Stimulated activated naive CD8-positive, alpha-beta T cell treated with anti-CD3 and anti-CD28 coated beads, Interleukin-15, Interleukin-2, amounts not matched to agents 100 U/mL and 50 U/mL, for 24 hours (primary cell): ENCODE measurements around the gene MORN1.

Experiments
- ATAC-seq: fragments of 150-1000 bp; cut with Tn5 transposase; one replicate; pipeline ENCODE4 v1.10.0; 2021
- DNase-seq: peaks from one replicate; pipeline ENCODE4 v3.0.0; 2021

MORN1 gene

DNA sequence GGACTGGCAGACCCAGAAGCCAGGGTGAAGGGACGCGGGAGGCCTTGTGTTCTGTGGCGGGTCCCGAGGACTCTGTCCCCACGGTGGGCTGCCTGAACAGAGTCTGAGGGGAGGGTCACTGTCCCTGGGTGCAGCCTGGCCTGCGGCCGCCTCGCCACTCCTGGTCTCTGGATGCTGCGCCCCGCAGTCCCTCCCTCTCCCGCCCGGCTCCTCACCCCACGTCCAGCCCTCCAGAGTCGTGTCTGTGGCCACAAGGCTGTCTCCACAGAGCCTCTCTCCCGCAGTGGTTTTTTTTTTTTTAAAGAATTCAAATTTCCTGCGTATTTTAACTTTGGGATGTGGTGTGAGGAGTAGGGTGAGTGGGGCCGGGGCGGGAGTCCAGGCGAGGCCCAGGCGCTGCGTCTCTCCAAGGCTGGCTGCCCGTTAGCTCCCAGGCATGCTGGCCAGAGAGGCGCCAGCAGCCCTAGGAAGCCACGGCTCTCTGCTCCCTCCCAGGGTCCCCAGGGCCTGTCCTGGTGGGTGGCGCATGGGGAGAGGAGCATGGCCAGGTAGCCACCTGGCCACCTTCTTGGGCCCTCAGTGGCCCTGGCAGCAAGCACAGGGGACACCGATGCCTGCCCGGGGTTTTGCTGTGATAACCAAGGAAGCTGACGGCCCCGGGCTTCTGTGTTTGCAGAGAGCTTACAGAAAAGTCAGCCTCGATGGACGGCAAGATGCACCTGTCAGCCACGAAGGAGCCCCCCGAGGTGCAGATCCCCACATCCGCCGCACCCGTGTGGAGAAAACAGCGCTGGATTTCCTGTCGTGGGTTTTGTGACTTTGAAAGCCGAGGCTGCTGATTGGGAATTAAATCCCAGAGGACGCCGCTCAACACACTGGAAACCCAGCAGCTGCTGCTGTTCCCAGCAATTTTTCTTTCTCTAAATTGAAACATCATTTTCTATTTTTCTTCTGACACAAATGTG lies 72.8 kb downstream of the MORN1 start:
- ATAC-seq (no peak), DNase-seq (no peak)

DNA sequence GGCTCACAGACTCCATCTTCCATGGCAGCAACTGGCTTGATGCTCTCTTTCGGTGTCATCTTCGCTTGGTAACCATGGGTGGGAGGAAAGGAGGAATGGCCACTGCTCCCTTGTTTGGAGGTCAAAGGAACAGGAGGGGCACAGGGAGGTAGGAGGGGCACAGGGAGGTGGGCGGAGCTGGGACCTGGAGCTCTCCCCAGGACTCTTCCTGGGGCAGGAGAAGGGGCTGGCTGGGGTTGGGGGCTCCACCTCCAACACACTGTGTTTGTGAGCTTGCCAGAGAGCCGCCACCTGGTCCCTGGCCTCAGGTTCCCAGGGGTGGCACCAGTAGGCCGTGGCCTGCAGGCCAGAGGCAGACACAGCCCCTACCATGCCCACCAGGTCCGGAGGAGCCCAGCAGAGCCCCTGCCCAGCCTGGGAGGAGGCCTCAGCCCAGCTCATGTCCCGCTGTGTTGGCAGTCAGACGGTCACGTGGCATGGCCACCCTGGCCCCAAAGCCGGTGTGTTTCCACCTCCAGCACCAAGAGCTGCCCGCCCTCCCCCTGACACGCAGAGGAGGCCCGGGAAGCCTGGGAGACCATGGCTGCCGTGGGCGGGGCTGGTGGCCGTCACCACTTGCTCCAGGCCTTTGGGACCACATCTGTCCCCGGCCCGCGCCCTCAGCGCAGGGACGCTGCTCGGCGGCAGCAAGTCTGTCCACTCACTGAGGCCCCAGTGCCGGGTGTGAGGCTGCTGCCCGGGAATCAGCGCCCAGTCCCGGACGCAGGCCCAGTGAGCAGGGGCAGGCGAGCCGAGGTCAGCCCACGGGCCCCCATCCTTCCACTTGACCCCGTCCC lies 73.9 kb downstream of the MORN1 start:
- no peak for ATAC-seq
- DNase-seq, result no peak

DNA sequence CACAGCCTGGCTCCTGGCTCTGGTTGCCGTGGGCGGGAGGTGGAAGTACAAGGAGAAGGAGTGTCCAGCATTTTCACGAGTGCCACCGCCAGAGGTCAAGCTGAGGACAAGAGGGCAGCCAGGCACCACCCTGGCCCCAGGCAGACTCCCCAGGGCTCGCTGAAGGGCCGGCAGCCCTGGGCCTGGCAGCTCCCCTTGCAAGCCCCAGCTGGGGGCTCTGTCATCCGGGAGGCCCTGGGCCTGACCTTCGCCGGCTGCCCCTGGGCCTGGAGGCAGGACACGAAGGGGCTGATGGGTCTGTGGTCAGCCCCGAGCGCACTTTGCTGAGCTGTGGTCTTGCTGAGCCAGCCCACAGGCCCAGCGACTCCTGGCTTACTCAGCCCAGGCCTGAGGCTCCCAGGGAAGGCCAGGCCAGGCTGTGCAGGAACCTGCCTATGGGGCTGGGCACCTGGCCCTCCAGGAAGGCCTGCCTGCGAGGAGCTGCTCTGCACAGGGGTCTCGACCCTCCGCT lies 74.8 kb downstream of the MORN1 start:
- no peak for ATAC-seq
- no peak for DNase-seq

DNA sequence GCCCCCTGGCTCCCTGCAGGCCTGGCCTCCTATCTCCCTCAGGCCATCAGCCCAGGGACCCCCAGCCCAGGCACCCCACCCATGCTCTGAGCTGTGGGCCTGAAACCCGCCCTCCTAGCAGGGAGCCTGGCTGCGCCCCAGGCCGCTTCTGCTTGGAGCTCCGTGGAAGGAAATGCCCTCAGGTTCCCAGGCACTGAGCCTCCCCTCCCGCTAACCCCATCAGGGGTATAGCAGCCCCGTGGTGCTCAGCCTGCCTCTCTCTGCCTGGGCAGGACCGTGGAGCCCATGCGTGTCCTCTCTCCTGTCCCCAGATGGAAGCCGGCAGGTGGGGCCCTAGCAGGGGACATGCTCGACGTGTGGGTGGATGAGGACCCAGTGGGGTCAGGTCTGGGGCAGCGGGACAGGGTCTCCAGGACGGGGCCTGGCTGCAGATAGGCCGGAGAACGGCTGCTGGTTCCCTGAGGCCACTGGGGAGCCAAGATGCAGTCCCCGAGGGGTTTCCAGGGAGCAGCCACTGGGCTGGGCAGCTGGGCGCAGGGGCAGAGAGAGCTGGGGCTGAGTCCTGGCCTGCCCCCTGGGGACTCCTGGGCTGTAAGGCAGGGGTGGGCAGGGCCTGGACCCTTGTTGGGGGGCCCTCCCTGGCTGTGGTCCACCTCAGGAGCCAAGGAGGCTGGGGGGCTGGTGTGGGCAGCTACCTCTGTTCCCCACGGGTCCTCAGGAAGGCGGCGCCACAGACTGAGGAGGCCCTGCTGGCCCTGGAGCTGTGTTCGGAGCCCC lies 75.5 kb downstream of the MORN1 start:
- DNase-seq (no peak), ATAC-seq (no peak)

DNA sequence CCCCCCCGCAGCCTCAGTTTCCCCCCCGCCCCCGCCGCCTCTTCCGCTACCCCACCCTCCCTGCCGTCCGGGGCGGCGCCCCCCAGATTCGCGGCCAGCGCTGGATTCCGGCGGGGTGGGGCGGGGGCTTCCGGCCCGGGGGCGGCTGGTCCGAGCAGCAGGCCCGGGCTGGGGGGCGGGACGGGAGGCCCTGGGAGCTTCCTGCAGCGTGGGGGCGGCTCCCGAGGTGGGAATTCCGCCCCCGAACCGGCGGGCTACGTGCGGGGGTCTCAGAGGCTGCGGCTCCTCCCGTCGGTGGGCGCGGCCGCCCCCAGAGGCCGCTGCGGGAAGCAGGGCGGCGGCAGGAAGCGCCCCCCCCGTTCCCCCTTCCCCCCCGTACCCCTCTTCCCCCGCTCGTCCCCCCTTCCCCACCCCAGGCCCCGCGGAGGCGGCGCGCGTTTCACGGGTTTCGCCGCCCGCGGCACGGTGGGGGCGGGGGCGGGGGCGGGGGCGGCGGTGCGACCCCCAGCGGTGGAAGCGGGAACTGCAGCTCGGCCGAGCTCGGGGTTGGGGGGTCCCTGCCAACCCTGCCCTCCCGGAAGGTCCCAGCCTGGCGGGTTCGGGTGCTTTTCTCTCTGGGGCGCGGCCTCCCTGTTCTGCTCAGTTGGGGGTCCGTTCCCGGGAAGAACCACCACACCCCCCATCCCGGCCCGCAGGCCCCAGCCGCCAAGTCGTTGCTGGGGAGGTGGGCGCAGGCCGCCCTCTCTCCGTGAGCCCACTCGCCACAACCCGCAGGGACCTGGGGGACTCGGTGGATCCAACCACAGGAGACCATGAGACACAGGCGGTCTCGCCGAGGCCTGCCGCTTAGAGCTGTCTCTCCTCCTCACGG lies 76.3 kb downstream of the MORN1 start:
- ATAC-seq (peak; percentile 22), DNase-seq (peak; percentile 71)

- DNase-seq (peak; percentile 42), ATAC-seq (no peak)
These were observed 77.0 kb downstream of the MORN1 start for GRCh38 chr1:2314273-2314802.

GRCh38 chr1:2313651-2314261 lies 77.6 kb downstream of the MORN1 start:
- DNase-seq, result peak; percentile 9
- no peak for ATAC-seq

DNA sequence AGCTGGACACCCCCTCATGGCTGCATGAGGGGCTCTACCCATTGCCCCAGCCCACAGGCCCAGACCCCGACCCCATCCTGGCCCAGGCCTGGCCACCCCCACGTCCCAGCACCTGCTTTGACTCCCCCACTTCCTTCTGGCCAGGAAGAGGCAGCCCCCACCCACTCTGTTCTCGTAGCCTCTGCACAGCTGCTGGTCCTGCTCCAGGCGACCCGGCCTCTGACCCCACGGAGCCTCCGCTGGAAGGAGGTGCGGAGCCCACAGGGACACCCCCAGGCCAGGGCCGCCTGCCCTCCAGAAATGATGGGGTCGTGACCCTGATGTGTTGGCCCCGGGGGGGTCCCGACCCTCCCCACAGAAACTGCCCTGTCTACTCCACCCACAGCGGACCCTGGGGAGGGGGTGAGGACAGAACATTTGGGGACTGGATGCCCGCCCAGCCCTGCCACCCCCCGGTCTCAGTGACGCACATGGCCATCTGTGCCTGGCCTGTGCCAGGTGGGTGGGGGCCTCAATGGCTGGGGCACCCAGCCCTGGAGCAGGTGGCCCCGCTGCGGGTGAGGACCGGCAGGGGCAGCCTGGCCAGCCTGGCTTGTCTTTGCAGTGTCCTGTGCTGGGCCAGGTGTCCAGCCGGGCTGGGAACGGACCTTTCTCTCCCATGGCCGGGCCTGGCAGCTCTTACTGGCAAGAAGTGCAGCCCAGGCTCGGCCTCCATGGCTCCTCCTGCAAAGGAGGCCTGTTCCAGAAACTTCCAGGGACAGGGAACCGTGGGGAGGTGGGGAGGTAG lies 78.6 kb downstream of the MORN1 start:
- DNase-seq, result peak; percentile 10
- no peak for ATAC-seq

DNA sequence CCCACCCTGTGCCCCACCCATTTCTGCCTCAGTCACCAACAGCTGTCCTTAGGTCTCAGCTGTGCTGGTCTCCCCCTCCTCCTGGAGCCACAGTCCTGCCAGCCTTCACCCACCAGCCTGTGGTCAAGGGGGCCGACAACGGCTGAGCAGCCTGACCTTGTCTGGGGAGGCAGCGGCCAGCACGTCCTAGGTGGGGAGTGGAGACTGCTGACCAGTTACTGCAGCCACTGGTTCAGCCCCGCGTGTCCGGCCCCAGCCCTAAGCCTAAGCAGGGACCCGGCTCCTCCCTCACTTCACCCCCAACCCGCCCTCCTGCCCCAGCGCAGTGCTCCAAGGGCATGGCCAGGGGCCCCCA lies 79.2 kb downstream of the MORN1 start:
- ATAC-seq (no peak), DNase-seq (no peak)

- peak; percentile 72 for DNase-seq
- peak; percentile 37 for ATAC-seq
These were observed 79.9 kb downstream of the MORN1 start for GRCh38 chr1:2311184-2312032.

GRCh38 chr1:2310332-2311183 lies 80.8 kb downstream of the MORN1 start:
- ATAC-seq, result no peak
- no peak for DNase-seq

DNA sequence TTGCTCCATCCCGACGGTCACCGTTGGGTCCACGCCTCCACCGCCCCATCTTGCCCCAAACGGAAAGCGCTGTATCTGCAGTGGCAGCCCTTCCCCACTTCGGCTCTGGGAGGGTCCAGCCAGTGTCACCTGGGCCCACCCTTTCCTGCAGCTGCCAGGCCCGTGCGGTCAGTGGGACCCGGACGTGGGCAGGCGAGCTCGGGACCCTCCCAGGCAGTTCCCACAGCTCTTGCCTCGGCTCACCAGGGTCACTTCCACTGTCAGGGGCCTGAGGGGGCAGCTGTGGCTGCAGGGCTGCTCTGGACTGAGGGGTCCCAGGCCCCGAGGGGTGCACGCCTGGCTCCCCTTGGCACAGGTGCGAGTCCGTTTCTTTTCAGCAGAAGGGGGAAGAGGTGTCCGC lies 82.5 kb downstream of the MORN1 start:
- ATAC-seq (no peak), DNase-seq (no peak)

GRCh38 chr1:2307972-2308371 lies 83.4 kb downstream of the MORN1 start:
- DNase-seq (no peak), ATAC-seq (no peak)

DNA sequence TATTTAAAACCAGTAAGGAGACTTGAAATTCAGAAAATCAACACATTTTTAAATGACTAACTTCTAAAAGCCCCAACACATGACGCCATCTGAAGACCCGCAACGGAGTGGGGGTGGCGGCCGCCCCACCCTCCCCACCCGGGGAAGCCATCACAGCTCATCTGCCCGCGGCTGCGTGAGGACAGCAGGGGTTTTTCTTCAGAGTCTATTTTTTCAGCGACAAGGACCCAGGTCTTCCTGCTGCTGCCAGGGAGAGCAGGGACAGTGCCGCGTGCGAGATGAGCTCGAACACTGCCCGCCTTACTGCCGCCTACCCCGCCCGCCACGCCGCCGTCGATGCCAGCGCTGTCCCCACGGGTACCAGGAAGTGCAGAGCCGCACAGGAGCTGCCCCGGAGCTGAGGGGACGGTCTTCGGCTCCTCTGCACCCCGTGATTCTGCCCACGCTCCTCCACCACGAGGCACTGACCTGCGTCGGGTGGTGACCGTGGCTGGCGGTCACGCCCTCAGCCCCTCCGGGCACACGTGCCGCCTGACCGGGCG lies 84.2 kb downstream of the MORN1 start:
- no peak for ATAC-seq
- no peak for DNase-seq

DNA sequence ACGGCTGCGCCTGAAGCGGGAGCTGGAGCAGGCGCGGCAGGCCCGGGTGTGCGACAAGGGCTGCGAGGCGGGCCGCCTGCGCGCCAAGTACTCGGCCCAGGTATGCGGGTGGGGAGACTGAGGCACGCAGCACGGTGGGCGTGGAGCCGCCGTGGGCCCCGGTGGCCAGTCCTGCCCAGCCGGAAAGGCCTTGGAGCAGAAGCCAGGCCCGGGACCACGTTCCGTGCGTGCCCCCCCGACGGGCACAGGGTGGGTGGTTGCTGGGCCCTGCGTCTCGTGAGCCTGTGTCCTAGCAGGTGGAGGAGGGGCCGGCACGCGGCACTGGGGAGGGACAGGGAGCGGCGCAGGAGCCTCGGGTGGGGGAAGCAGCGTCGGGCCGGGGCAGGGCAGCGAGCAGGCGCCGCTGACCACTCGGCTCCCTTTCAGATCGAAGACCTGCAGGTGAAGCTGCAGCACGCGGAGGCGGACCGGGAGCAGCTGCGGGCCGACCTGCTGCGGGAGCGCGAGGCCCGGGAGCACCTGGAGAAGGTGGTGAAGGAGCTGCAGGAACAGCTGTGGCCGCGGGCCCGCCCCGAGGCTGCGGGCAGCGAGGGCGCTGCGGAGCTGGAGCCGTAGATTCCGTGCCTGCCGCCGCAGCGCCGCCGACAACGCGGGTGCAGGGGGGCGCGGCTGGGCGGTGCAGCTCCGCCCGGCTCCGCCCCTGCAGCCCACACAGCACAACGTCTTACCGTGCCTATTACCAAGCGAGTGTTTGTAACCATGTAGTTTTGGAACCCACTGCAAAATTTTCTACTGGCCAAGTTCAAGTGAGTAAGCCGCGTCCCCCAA lies 85.0 kb downstream of the MORN1 start:
- no peak for DNase-seq
- ATAC-seq, result no peak

DNA sequence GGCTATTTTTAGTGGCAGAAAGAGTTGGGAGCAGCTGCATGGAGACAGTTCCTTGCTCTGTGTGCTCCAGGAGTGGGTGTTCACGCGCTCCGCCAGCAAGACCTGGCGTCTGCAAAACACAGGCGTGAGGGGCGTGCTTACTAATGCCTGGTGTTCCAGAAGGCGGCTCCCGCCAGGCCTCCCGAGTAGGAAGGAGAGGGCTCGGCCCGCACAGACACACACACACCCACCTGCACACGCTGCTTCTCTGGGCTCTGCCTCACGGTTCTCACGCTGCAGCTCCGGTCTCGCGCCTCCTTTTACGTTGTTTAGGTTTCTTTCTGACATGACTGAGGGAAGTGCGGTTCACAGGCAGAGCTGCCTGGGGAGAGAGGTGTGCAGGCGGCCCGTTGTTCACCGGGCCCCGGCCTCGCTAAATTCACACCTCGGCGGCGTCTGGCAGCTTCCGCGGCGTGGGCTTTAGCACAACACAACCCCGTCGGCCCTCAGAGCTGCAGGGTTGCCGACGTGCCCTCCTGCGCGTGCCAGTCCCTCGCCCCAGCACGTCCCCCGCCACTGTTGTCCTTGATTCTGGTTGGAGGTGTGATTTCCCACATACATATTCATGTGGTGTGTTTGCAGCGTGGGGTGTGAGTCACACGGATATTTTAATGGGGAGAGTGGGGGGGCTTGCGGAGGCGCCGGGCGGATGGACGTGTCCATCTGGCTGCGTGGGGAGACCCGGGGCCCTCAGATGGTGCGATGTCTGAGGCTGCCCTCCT lies 86.3 kb downstream of the MORN1 start:
- DNase-seq (no peak), ATAC-seq (no peak)
